Epithelial cell of esophagus (primary cell): ENCODE results near the gene RPL11.

Source experiments
- DNase-seq: peaks from one replicate; pipeline ENCODE4 v3.0.0; 2010; ENCODE audit warnings: low read depth
- H3K4me3 ChIP-seq: 2 replicates; pipeline ENCODE4 v1.5.1; 2011; ENCODE audit warnings: mild to moderate bottlenecking, low read length, control low read depth
- CTCF ChIP-seq: IDR thresholded peaks from 2 replicates; pipeline ENCODE4 v1.5.1; 2011; ENCODE audit warnings: low read depth, mild to moderate bottlenecking, low read length, control low read depth, inconsistent platforms; ENCODE audit not compliant: insufficient read depth; ENCODE audit errors: missing control alignments

The RPL11 gene

GRCh38 chr1:23691499-23692307 lies at the start of gene RPL11:
RPL11 (plus strand) TSS chr1:23691806; CDS start chr1:23691824, 18 bp downstream.
- peak; percentile 89 for TF ChIP-seq CTCF
- H3K4me3 ChIP-seq = peak within 1 kb of the TSS; percentile 100
- peak; percentile 97 for DNase-seq

GRCh38 chr1:23643736-23644554 lies 47.7 kb upstream of the RPL11 start:
- H3K4me3 ChIP-seq = no peak overlapping the region
- TF ChIP-seq CTCF = no peak
- no peak for DNase-seq

- no peak for TF ChIP-seq CTCF
Measured at GRCh38 chr1:23644555-23644866, 47.1 kb upstream of the RPL11 start.

GRCh38 chr1:23645338-23645737 lies 46.3 kb upstream of the RPL11 start:
- H3K4me3 ChIP-seq = no peak overlapping the region
- TF ChIP-seq CTCF = no peak
- DNase-seq = no peak

More at GRCh38 chr1:23644555-23644866, 47.1 kb upstream of the RPL11 start:
- no peak for DNase-seq
- H3K4me3 ChIP-seq = no peak overlapping the region

- no peak overlapping the region for H3K4me3 ChIP-seq
- peak; percentile 58 for DNase-seq
- no peak for TF ChIP-seq CTCF
Measured at GRCh38 chr1:23646091-23646490, 45.5 kb upstream of the RPL11 start.

GRCh38 chr1:23646541-23646940 lies 45.1 kb upstream of the RPL11 start:
- no peak overlapping the region for H3K4me3 ChIP-seq
- no peak for TF ChIP-seq CTCF
- no peak for DNase-seq
